Smooth muscle cell of trachea (primary cell): ENCODE results near the gene AUNIP. TPM values are rescaled to one million over a fixed set of nuclear protein-coding genes. Genes with fewer than 3 reads are reported as not detected.

Source experiments
- total RNA-seq: library from RNA; depleted of rRNA; stranded (reverse); fragments of >200 nt; gene quantifications from 2 replicates; pipeline ENCODE4 v1.2.1, GENCODE V29; 2014

AUNIP gene, protein sequence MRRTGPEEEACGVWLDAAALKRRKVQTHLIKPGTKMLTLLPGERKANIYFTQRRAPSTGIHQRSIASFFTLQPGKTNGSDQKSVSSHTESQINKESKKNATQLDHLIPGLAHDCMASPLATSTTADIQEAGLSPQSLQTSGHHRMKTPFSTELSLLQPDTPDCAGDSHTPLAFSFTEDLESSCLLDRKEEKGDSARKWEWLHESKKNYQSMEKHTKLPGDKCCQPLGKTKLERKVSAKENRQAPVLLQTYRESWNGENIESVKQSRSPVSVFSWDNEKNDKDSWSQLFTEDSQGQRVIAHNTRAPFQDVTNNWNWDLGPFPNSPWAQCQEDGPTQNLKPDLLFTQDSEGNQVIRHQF
- total RNA-seq, result 0.33 and 1.0 TPM in 2 replicates

DNA sequence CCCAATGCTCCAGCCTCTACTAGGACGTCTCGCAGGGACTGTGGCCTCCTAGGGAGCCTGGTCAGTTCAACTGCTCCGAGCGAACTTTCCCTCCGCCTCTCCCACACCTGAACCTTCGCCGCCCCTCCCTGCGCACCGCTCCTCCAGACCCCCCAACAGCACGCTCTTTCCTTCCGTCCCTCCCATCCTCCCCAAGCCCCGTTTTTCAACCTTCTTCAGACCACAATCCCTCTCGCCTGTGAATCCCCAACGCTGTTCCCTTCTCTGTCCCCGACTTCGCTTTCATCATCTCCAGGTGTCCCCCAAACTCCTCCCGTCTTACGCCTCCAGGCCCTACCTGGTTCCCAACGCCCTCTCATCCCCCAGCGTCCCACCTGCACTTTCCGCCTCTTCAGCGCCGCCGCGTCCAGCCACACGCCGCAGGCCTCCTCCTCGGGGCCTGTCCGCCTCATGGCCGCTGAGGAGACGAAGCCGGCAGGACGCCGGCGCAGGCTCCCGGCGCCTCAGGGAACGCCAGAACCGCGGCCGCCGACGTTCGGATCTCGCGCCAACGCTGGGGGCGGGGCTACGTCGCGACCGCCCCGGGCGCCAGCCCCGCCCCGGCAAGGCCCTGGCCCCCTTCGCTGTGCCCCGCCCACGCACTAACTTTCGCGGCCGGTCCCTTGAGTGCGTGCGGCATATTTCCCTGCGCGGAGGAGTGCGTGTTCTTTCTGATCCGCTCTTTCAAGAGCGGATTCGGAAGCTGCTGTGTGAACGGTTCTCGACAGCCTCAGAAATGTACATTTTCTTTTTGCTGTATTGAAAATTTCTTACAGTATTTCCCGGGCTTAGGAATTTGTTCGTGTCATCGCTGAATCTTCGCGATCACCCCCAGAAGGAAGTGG, at the start of gene AUNIP:
Gene AUNIP (minus strand): TSS at position 552 of the 884 bp plus-strand sequence. CDS start 100 bp downstream, at position 452.

GRCh38 chr1:25905680-25906643, 46.7 kb upstream of the AUNIP start, which contains the start of gene STMN1:
STMN1 (minus strand) TSS chr1:25906419; CDS start chr1:25904676, 1,743 bp downstream.

DNA sequence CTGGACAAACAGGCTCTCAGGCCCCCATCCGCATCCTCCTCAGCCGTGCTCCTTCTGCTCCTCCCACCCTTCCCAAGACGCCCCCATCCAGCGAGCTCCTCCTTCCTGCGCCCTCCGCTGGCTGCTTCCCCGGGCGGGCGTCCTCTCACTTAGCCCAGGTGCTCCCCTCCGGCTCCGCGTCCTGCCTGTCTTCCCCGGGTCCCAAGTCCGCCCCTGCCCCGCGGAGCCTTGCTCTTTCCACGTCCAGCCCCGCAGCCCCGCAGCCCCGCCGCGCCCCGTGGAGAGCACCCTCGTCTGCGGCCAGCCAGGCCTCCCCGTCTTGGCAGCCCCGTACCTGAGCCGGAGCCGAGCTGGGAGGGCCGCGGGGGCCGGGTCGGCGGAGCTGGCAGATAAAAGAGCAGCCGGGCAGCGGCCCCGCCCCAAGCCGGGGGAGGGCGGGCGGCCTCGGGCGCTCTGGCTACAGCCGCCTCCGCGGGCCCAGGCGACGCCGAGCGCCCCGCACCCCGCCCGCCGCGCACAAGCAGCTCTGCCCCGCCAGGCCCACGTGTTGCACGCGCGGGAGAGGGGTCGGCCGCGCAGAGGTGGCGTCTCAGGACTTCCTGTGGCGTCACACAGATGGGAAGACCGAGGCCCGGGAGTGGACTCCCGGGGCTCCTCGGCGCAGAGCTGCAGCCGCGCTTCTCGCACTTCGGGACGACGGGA, 16.0 kb upstream of the AUNIP start, which contains the start of gene PAQR7:
Gene PAQR7 (minus strand): TSS at position 555 of the 702 bp plus-strand sequence. CDS start 11,869 bp downstream, outside the sequence.

DNA sequence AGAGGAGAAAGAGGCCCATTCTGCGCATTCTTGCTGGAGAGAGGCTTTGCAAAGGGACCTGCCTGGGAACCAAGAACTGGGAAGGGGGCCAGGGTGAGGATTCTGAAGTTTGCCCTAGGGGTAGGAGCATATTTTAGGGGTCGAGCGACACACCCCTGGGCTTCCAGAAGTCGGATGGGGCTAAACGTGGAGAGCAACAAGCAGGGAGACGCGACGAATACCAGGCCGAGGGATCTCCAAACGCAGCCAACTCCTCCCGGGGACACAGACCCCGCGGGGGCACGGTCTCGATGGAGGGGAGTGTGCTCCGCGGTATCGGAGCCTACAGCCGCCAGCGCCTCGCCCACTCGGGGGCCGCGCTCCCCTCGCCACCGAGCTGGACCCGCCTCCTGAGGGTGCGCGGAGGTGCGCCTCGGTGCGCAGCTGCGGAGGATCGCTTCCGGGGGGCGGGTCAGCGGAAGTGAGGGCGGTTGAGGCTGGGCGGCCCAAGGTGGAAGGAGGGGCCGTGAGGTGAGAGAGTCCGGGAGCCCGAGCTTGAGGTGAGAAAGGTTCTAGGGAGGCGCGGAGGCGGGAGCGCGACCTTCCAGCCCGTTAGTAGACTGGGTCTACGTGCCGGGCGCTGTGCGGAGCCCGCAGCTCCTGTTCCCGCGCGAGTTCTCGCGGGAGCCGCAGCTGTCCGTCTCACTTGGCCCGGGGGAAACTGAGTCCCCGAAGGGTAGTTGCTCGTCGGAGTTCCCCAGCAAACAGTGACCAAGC, 39.6 kb downstream of the AUNIP start, which contains the start of gene MTFR1L:
Gene MTFR1L (plus strand): TSS at position 464 of the 756 bp plus-strand sequence. CDS start 3,151 bp downstream, outside the sequence.

GRCh38 chr1:25799935-25800702, 59.1 kb downstream of the AUNIP start, which contains the start of gene SELENON:
SELENON (plus strand) TSS chr1:25800193; CDS start chr1:25800231, 38 bp downstream.

Other genes starting within 250 kb of the AUNIP start
- gene MAN1C1, start 242.7 kb downstream of the AUNIP start, total RNA-seq, result 4.7 and 12.1 TPM in 2 replicates
- 27.5 and 34.9 TPM in 2 replicates for gene SELENON, start 59.3 kb downstream of the AUNIP start, total RNA-seq
- gene MTFR1L, start 39.5 kb downstream of the AUNIP start, total RNA-seq, result 45.7 and 66.0 TPM in 2 replicates
- gene PAQR7, start 16.3 kb upstream of the AUNIP start, total RNA-seq, result 6.8 and 22.5 TPM in 2 replicates
- 37.1 and 248 TPM in 2 replicates for gene STMN1, start 47.0 kb upstream of the AUNIP start, total RNA-seq
- 11.9 and 39.6 TPM in 2 replicates for gene PAFAH2, start 138.6 kb upstream of the AUNIP start, total RNA-seq
- 0.29 and 0.83 TPM in 2 replicates for gene EXTL1, start 162.3 kb upstream of the AUNIP start, total RNA-seq
- gene SLC30A2, start 186.7 kb upstream of the AUNIP start, total RNA-seq, result not detected in 2 replicates
- 0.15 TPM in 1 of 2 replicates, not detected in the other for gene TRIM63, start 208.2 kb upstream of the AUNIP start, total RNA-seq